Nephron progenitor cell (in vitro differentiated cells): ENCODE results near the gene DACH1.
A peak's percentile ranks its signal among the peaks of the same experiment; 100 is the strongest.

ENCODE experiments used
- DNase-seq: peaks from one replicate; pipeline ENCODE4 v3.0.0; 2021
- H3K27ac Mint-ChIP-seq: 2 replicates; pipeline ENCODE4 v1.8.0; 2021; ENCODE audit warnings: mild to moderate bottlenecking, moderate library complexity, mixed read lengths
- H3K27me3 Mint-ChIP-seq: 2 replicates; pipeline ENCODE4 v1.8.0; 2021; ENCODE audit warnings: mild to moderate bottlenecking, low read depth, mixed read lengths; ENCODE audit not compliant: poor library complexity
- H3K36me3 Mint-ChIP-seq: 2 replicates; pipeline ENCODE4 v1.8.0; 2021; ENCODE audit warnings: low read depth, mixed read lengths
- H3K4me1 Mint-ChIP-seq: 2 replicates; pipeline ENCODE4 v1.8.0; 2021; ENCODE audit warnings: mixed read lengths
- H3K4me3 Mint-ChIP-seq: 2 replicates; pipeline ENCODE4 v1.8.0; 2021; ENCODE audit warnings: mild to moderate bottlenecking, moderate library complexity, mixed read lengths
- H3K9me3 Mint-ChIP-seq: 2 replicates; pipeline ENCODE4 v1.8.0; 2021; ENCODE audit warnings: mild to moderate bottlenecking, moderate library complexity, mixed read lengths
- TF ChIP-seq, protein P1 (sequence below): fragments of 200-600 bp; sonication (generic); IDR thresholded peaks from 2 replicates; pipeline ENCODE4 v1.5.0; 2021; ENCODE audit warnings: antibody characterized with exemption

Gene DACH1

DNA sequence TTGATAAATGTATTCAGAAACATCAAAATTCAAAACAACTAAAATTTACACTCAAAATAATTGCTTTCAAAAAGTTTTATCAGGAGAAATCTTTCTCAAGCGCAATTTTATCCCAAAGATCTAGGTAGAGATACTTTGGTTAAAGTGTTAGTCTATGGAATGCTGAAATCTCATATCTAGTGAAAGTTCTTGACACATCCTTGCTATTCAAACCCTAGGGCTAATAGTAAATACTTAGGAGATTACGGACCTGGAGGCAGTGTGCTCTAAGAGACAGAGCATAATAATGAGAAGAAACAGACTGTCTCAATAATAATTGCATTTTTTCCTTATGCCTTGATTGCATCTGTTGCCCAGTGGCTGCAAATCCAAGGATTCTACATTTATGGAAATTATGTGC lies 330.8 kb downstream of the DACH1 start:
- peaks cover 18% of the 10 kb centered on the region for H3K36me3 Mint-ChIP-seq
- no peak for DNase-seq
- H3K9me3 Mint-ChIP-seq = no peaks in the 10 kb centered on the region
- no peak overlapping the region for H3K27ac Mint-ChIP-seq
- H3K4me1 Mint-ChIP-seq = no peaks in the 10 kb centered on the region
- TF ChIP-seq, protein P1, sequence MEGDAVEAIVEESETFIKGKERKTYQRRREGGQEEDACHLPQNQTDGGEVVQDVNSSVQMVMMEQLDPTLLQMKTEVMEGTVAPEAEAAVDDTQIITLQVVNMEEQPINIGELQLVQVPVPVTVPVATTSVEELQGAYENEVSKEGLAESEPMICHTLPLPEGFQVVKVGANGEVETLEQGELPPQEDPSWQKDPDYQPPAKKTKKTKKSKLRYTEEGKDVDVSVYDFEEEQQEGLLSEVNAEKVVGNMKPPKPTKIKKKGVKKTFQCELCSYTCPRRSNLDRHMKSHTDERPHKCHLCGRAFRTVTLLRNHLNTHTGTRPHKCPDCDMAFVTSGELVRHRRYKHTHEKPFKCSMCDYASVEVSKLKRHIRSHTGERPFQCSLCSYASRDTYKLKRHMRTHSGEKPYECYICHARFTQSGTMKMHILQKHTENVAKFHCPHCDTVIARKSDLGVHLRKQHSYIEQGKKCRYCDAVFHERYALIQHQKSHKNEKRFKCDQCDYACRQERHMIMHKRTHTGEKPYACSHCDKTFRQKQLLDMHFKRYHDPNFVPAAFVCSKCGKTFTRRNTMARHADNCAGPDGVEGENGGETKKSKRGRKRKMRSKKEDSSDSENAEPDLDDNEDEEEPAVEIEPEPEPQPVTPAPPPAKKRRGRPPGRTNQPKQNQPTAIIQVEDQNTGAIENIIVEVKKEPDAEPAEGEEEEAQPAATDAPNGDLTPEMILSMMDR = no peak
- no peak overlapping the region for H3K4me3 Mint-ChIP-seq
- no peaks in the 10 kb centered on the region for H3K27me3 Mint-ChIP-seq

- no peaks in the 10 kb centered on the region for H3K27me3 Mint-ChIP-seq
- no peaks in the 10 kb centered on the region for H3K9me3 Mint-ChIP-seq
- no peak overlapping the region for H3K27ac Mint-ChIP-seq
- no peak overlapping the region for H3K4me3 Mint-ChIP-seq
- no peak for DNase-seq
- TF ChIP-seq, protein P1 = no peak
- no peaks in the 10 kb centered on the region for H3K4me1 Mint-ChIP-seq
- H3K36me3 Mint-ChIP-seq = peaks cover 27% of the 10 kb centered on the region
Observed at GRCh38 chr13:71524613-71525304, 342.2 kb downstream of the DACH1 start.

DNA sequence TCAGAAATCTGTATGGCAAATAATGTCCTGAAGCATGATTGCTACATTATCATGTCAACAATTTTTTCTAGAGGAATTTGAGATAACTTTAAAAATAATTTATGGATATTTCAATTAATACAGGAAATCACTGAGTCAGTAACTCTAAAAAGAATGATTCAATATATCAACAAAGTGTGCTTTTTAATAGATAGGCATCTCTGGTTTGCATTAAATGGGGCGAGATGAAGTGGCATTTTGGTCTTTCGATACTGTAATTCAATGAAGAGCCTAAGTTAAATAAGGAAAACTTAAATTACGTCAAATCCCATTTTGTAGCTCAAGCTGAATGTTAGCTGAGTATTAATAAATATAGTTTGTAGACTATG lies 342.8 kb downstream of the DACH1 start:
- no peaks in the 10 kb centered on the region for H3K27me3 Mint-ChIP-seq
- no peak overlapping the region for H3K27ac Mint-ChIP-seq
- no peaks in the 10 kb centered on the region for H3K4me1 Mint-ChIP-seq
- H3K36me3 Mint-ChIP-seq = peaks cover 22% of the 10 kb centered on the region
- H3K4me3 Mint-ChIP-seq = no peak overlapping the region
- DNase-seq = no peak
- H3K9me3 Mint-ChIP-seq = no peaks in the 10 kb centered on the region
- TF ChIP-seq, protein P1 = no peak

- no peak for DNase-seq
- Mint-ChIP-seq H3K4me3 (no peak overlapping the region), H3K27me3 (no peaks in the 10 kb centered on the region), H3K9me3 (no peaks in the 10 kb centered on the region), H3K4me1 (no peaks in the 10 kb centered on the region), H3K36me3 (peaks cover 17% of the 10 kb centered on the region), H3K27ac (no peak overlapping the region)
- TF ChIP-seq, protein P1 = no peak
Observed at GRCh38 chr13:71522941-71523526, 344.0 kb downstream of the DACH1 start.

DNA sequence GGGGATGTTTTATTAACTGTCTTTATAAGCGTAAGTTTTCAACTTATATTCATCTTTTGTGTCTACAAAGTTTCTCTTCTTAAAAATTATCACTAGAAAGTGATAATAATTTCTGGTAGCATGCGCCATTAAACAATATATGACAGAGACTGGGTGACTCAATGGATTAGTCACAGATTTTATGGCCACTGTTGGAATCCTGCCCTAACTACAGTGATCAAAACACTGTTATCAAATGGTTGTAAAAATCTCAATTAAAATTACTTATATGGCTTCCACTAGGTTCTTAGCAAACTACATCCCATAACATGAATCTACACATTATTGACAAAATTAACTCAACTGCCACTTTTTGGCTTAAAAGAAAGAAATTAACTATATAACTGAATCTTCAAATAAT lies 350.0 kb downstream of the DACH1 start:
- no peaks in the 10 kb centered on the region for H3K4me1 Mint-ChIP-seq
- no peaks in the 10 kb centered on the region for H3K9me3 Mint-ChIP-seq
- DNase-seq = no peak
- no peaks in the 10 kb centered on the region for H3K27me3 Mint-ChIP-seq
- no peak overlapping the region for H3K27ac Mint-ChIP-seq
- TF ChIP-seq, protein P1 = no peak
- no peak overlapping the region for H3K4me3 Mint-ChIP-seq
- peaks cover 25% of the 10 kb centered on the region for H3K36me3 Mint-ChIP-seq

DNA sequence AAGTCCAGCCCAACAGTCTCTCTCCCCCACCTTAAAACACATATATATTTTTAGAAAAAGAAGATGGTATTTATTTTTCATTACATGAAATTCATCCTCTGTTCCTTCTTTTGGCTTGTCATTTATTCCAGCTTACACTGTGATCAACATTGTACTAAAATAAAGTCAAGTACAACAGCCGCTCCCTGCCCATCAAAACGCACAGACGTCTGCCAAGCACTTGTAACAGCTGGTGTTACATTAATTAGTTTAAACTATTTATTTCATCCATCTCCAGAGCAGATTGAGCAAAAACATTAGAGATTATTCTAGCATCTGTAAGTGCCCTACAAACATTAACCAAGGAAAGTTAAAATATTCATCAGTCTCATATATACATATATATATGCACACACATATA lies 350.5 kb downstream of the DACH1 start:
- no peaks in the 10 kb centered on the region for H3K9me3 Mint-ChIP-seq
- no peaks in the 10 kb centered on the region for H3K27me3 Mint-ChIP-seq
- TF ChIP-seq, protein P1 = no peak
- DNase-seq = no peak
- H3K4me3 Mint-ChIP-seq = no peak overlapping the region
- no peaks in the 10 kb centered on the region for H3K4me1 Mint-ChIP-seq
- peaks cover 30% of the 10 kb centered on the region for H3K36me3 Mint-ChIP-seq
- peak overlapping the region; percentile 25 for H3K27ac Mint-ChIP-seq
